Measurements from ENCODE around the gene AMPD2.

Gene AMPD2

GRCh38 chr1:109620401-109620791, 759 bp downstream of the AMPD2 start:
- WGBS, 2 donors (ENCODE audit: extremely low coverage in 2 of 2, insufficient read length in 2 of 2, insufficient replicate concordance in 1 of 2) = no CpG with 5 or more reads among the region's 9 CpGs
- Histone ChIP-seq H2BK12ac (ENCODE audit: low read length) (no peak overlapping the region), H2AK5ac (ENCODE audit: low read depth, low read length) (no peak overlapping the region), H3K27me3 (ENCODE audit: control insufficient read depth in 3 of 3, insufficient read depth in 3 of 3, low read depth in 1 of 3, low read length in 3 of 3) (no peaks in the 10 kb centered on the region), H3K79me1 (ENCODE audit: low read depth, low read length) (peaks cover 14% of the 10 kb centered on the region), H3K9me3 (replicated peaks in 1 of 2; ENCODE audit: control insufficient read depth in 2 of 2, insufficient read depth in 1 of 2, low read depth in 1 of 2, low read length in 2 of 2) (no peaks in the 10 kb centered on the region), H4K8ac (ENCODE audit: low read depth, low read length) (no peak overlapping the region), H3K4ac (ENCODE audit: low read length) (no peak overlapping the region), H2BK5ac (ENCODE audit: low read length) (no peak overlapping the region), H3K18ac (ENCODE audit: low read length) (peak overlapping the region; percentile 74), H3K4me1 (ENCODE audit: control insufficient read depth in 2 of 2, insufficient read depth in 1 of 2, low read depth in 1 of 2, low read length in 2 of 2) (peaks cover 24 to 56% of the 10 kb centered on the region in 2 donors), H3K9ac (ENCODE audit: low read depth, low read length, poor library complexity) (peak overlapping the region; percentile 74), H3K36me3 (replicated peaks in 1 of 2; ENCODE audit: control insufficient read depth in 2 of 2, insufficient read depth in 2 of 2, low read length in 2 of 2) (peaks cover 0 to 3% of the 10 kb centered on the region in 2 donors), H4K91ac (ENCODE audit: low read depth, low read length, poor library complexity) (no peak overlapping the region), H2BK15ac (ENCODE audit: low read length) (no peak overlapping the region), H3K14ac (ENCODE audit: low read length) (peak overlapping the region; percentile 5), H2BK120ac (ENCODE audit: low read depth, low read length) (no peak overlapping the region), H3K23ac (ENCODE audit: low read depth, low read length, poor library complexity) (no peak overlapping the region), H3K4me3 (ENCODE audit: low read length in 2 of 2) (peak overlapping the region; percentile 82 to 87), H3K27ac (replicated peaks; ENCODE audit: low read length) (peak overlapping the region; percentile 63), H3K4me2 (ENCODE audit: insufficient read depth, low read length, poor library complexity, severe bottlenecking) (peak overlapping the region; percentile 94), H2AFZ (ENCODE audit: low read length) (peak overlapping the region; percentile 93)
- no peak for DNase-seq (ENCODE audit: low spot score)

GRCh38 chr1:109620841-109621286, 1.2 kb downstream of the AMPD2 start:
- Histone ChIP-seq H2BK12ac (ENCODE audit: low read length) (no peak overlapping the region), H4K8ac (ENCODE audit: low read depth, low read length) (no peak overlapping the region), H2BK5ac (ENCODE audit: low read length) (no peak overlapping the region), H3K18ac (ENCODE audit: low read length) (peak overlapping the region; percentile 80), H3K27ac (replicated peaks; ENCODE audit: low read length) (peak overlapping the region; percentile 63), H3K36me3 (replicated peaks in 1 of 2; ENCODE audit: control insufficient read depth in 2 of 2, insufficient read depth in 2 of 2, low read length in 2 of 2) (peaks cover 0 to 8% of the 10 kb centered on the region in 2 donors), H3K14ac (ENCODE audit: low read length) (no peak overlapping the region), H3K79me1 (ENCODE audit: low read depth, low read length) (peaks cover 16% of the 10 kb centered on the region), H3K4ac (ENCODE audit: low read length) (no peak overlapping the region), H3K27me3 (ENCODE audit: control insufficient read depth in 3 of 3, insufficient read depth in 3 of 3, low read depth in 1 of 3, low read length in 3 of 3) (no peaks in the 10 kb centered on the region), H3K9me3 (replicated peaks in 1 of 2; ENCODE audit: control insufficient read depth in 2 of 2, insufficient read depth in 1 of 2, low read depth in 1 of 2, low read length in 2 of 2) (no peaks in the 10 kb centered on the region), H3K4me3 (ENCODE audit: low read length in 2 of 2) (peak overlapping the region; percentile 82 to 87), H3K4me1 (ENCODE audit: control insufficient read depth in 2 of 2, insufficient read depth in 1 of 2, low read depth in 1 of 2, low read length in 2 of 2) (peaks cover 24 to 56% of the 10 kb centered on the region in 2 donors), H3K23ac (ENCODE audit: low read depth, low read length, poor library complexity) (no peak overlapping the region), H4K91ac (ENCODE audit: low read depth, low read length, poor library complexity) (no peak overlapping the region), H3K9ac (ENCODE audit: low read depth, low read length, poor library complexity) (peak overlapping the region; percentile 77), H2BK120ac (ENCODE audit: low read depth, low read length) (no peak overlapping the region), H2BK15ac (ENCODE audit: low read length) (no peak overlapping the region), H2AFZ (ENCODE audit: low read length) (peak overlapping the region; percentile 93), H2AK5ac (ENCODE audit: low read depth, low read length) (no peak overlapping the region), H3K4me2 (ENCODE audit: insufficient read depth, low read length, poor library complexity, severe bottlenecking) (peak overlapping the region; percentile 94)
- WGBS, 2 donors (ENCODE audit: extremely low coverage in 2 of 2, insufficient read length in 2 of 2, insufficient replicate concordance in 1 of 2) = no CpG with 5 or more reads among the region's 18 CpGs
- DNase-seq (ENCODE audit: low spot score) = peak; percentile 74

- no peak overlapping the region for H3K23ac ChIP-seq (ENCODE audit: low read depth, low read length, poor library complexity)
- H3K36me3 ChIP-seq (replicated peaks in 1 of 2; ENCODE audit: control insufficient read depth in 2 of 2, insufficient read depth in 2 of 2, low read length in 2 of 2) = peaks cover 0 to 15% of the 10 kb centered on the region in 2 donors
- no peak overlapping the region for H2BK12ac ChIP-seq (ENCODE audit: low read length)
- no peak overlapping the region for H2BK120ac ChIP-seq (ENCODE audit: low read depth, low read length)
- H3K9me3 ChIP-seq (replicated peaks in 1 of 2; ENCODE audit: control insufficient read depth in 2 of 2, insufficient read depth in 1 of 2, low read depth in 1 of 2, low read length in 2 of 2) = no peaks in the 10 kb centered on the region
- no peaks in the 10 kb centered on the region for H3K27me3 ChIP-seq (ENCODE audit: control insufficient read depth in 3 of 3, insufficient read depth in 3 of 3, low read depth in 1 of 3, low read length in 3 of 3)
- no CpG with 5 or more reads among the region's 13 CpGs for WGBS, 2 donors (ENCODE audit: extremely low coverage in 2 of 2, insufficient read length in 2 of 2, insufficient replicate concordance in 1 of 2)
- H3K27ac ChIP-seq (replicated peaks; ENCODE audit: low read length) = no peak overlapping the region
- H4K91ac ChIP-seq (ENCODE audit: low read depth, low read length, poor library complexity) = no peak overlapping the region
- H2BK15ac ChIP-seq (ENCODE audit: low read length) = no peak overlapping the region
- H2BK5ac ChIP-seq (ENCODE audit: low read length) = no peak overlapping the region
- H2AK5ac ChIP-seq (ENCODE audit: low read depth, low read length) = no peak overlapping the region
- peaks cover 16% of the 10 kb centered on the region for H3K79me1 ChIP-seq (ENCODE audit: low read depth, low read length)
- no peak overlapping the region for H3K14ac ChIP-seq (ENCODE audit: low read length)
- peak overlapping the region; percentile 93 for H2AFZ ChIP-seq (ENCODE audit: low read length)
- peak overlapping the region; percentile 77 for H3K9ac ChIP-seq (ENCODE audit: low read depth, low read length, poor library complexity)
- H3K4me1 ChIP-seq (ENCODE audit: control insufficient read depth in 2 of 2, insufficient read depth in 1 of 2, low read depth in 1 of 2, low read length in 2 of 2) = peaks cover 24 to 49% of the 10 kb centered on the region in 2 donors
- H4K8ac ChIP-seq (ENCODE audit: low read depth, low read length) = no peak overlapping the region
- peak overlapping the region; percentile 80 for H3K18ac ChIP-seq (ENCODE audit: low read length)
- no peak for DNase-seq (ENCODE audit: low spot score)
- peak overlapping the region; percentile 94 for H3K4me2 ChIP-seq (ENCODE audit: insufficient read depth, low read length, poor library complexity, severe bottlenecking)
- peak overlapping the region; percentile 82 to 87 for H3K4me3 ChIP-seq (ENCODE audit: low read length in 2 of 2)
- H3K4ac ChIP-seq (ENCODE audit: low read length) = no peak overlapping the region
Measured at GRCh38 chr1:109621379-109622136, 1.9 kb downstream of the AMPD2 start.

- Histone ChIP-seq H3K4me2 (ENCODE audit: insufficient read depth, low read length, poor library complexity, severe bottlenecking) (no peak overlapping the region), H3K23ac (ENCODE audit: low read depth, low read length, poor library complexity) (no peak overlapping the region), H3K14ac (ENCODE audit: low read length) (no peak overlapping the region), H2BK12ac (ENCODE audit: low read length) (no peak overlapping the region), H2AK5ac (ENCODE audit: low read depth, low read length) (peak overlapping the region; percentile 20), H3K9ac (ENCODE audit: low read depth, low read length, poor library complexity) (no peak overlapping the region), H3K9me3 (replicated peaks in 1 of 2; ENCODE audit: control insufficient read depth in 2 of 2, insufficient read depth in 1 of 2, low read depth in 1 of 2, low read length in 2 of 2) (no peaks in the 10 kb centered on the region), H3K4ac (ENCODE audit: low read length) (no peak overlapping the region), H4K91ac (ENCODE audit: low read depth, low read length, poor library complexity) (no peak overlapping the region), H2BK5ac (ENCODE audit: low read length) (no peak overlapping the region), H3K79me1 (ENCODE audit: low read depth, low read length) (peaks cover 16% of the 10 kb centered on the region), H3K18ac (ENCODE audit: low read length) (no peak overlapping the region), H3K27me3 (ENCODE audit: control insufficient read depth in 3 of 3, insufficient read depth in 3 of 3, low read depth in 1 of 3, low read length in 3 of 3) (no peaks in the 10 kb centered on the region), H3K36me3 (replicated peaks in 1 of 2; ENCODE audit: control insufficient read depth in 2 of 2, insufficient read depth in 2 of 2, low read length in 2 of 2) (peaks cover 5 to 23% of the 10 kb centered on the region in 2 donors), H3K4me3 (ENCODE audit: low read length in 2 of 2) (peak overlapping the region in 1 of 2 donors; percentile 82), H3K27ac (replicated peaks; ENCODE audit: low read length) (no peak overlapping the region), H2BK120ac (ENCODE audit: low read depth, low read length) (no peak overlapping the region), H2BK15ac (ENCODE audit: low read length) (no peak overlapping the region), H4K8ac (ENCODE audit: low read depth, low read length) (no peak overlapping the region), H3K4me1 (ENCODE audit: control insufficient read depth in 2 of 2, insufficient read depth in 1 of 2, low read depth in 1 of 2, low read length in 2 of 2) (peaks cover 17 to 42% of the 10 kb centered on the region in 2 donors), H2AFZ (ENCODE audit: low read length) (no peak overlapping the region)
- no peak for DNase-seq (ENCODE audit: low spot score)
- no CpG with 5 or more reads among the region's 11 CpGs for WGBS, 2 donors (ENCODE audit: extremely low coverage in 2 of 2, insufficient read length in 2 of 2, insufficient replicate concordance in 1 of 2)
Measured at GRCh38 chr1:109622137-109622892, 2.7 kb downstream of the AMPD2 start.
